ENCODE results near the gene DENND2A. TPM values are rescaled to one million over a fixed set of nuclear protein-coding genes. Genes with fewer than 3 reads are reported as not detected.
A peak's percentile ranks its signal among the peaks of the same experiment; 100 is the strongest.

The DENND2A gene
- total RNA-seq, 2 donors from 2014 or later: not detected

- no peaks in the 10 kb centered on the region for H3K9me3 ChIP-seq (ENCODE audit: control insufficient read depth, low read length, poor library complexity, severe bottlenecking)
- DNase-seq (no peak), ATAC-seq (no peak)
- Mint-ChIP-seq H3K4me1 (no peaks in the 10 kb centered on the region), H3K27ac (no peak overlapping the region), H3K36me3 (ENCODE audit: low read depth) (peaks cover 2% of the 10 kb centered on the region), H3K27me3 (peaks cover 5% of the 10 kb centered on the region), H3K4me3 (no peak overlapping the region)
Measured at GRCh38 chr7:140611641-140612040, 29.0 kb downstream of the DENND2A start.

GRCh38 chr7:140610204-140611165 lies 30.1 kb downstream of the DENND2A start:
- DNase-seq (no peak), ATAC-seq (no peak)
- no peak overlapping the region for H3K4me3 Mint-ChIP-seq
- no peaks in the 10 kb centered on the region for H3K36me3 Mint-ChIP-seq (ENCODE audit: low read depth)
- H3K9me3 ChIP-seq (ENCODE audit: control insufficient read depth, low read length, poor library complexity, severe bottlenecking): no peaks in the 10 kb centered on the region
- no peaks in the 10 kb centered on the region for H3K4me1 Mint-ChIP-seq
- H3K27me3 Mint-ChIP-seq: peaks cover 8% of the 10 kb centered on the region
- H3K27ac Mint-ChIP-seq: no peak overlapping the region

GRCh38 chr7:140609646-140610045 lies 31.0 kb downstream of the DENND2A start:
- DNase-seq: no peak
- H3K27me3 Mint-ChIP-seq: peaks cover 16% of the 10 kb centered on the region
- H3K36me3 Mint-ChIP-seq (ENCODE audit: low read depth): no peaks in the 10 kb centered on the region
- no peaks in the 10 kb centered on the region for H3K9me3 ChIP-seq (ENCODE audit: control insufficient read depth, low read length, poor library complexity, severe bottlenecking)
- ATAC-seq: no peak
- no peak overlapping the region for H3K4me3 Mint-ChIP-seq
- no peak overlapping the region for H3K27ac Mint-ChIP-seq
- no peaks in the 10 kb centered on the region for H3K4me1 Mint-ChIP-seq

- Mint-ChIP-seq H3K4me3 (no peak overlapping the region), H3K27me3 (peaks cover 17% of the 10 kb centered on the region), H3K36me3 (ENCODE audit: low read depth) (no peaks in the 10 kb centered on the region), H3K4me1 (no peaks in the 10 kb centered on the region), H3K27ac (no peak overlapping the region)
- H3K9me3 ChIP-seq (ENCODE audit: control insufficient read depth, low read length, poor library complexity, severe bottlenecking): no peaks in the 10 kb centered on the region
- ATAC-seq: no peak
- no peak for DNase-seq
Measured at GRCh38 chr7:140607441-140607989, 33.1 kb downstream of the DENND2A start.

- Mint-ChIP-seq H3K27ac (no peak overlapping the region), H3K4me1 (peaks cover 2% of the 10 kb centered on the region), H3K36me3 (ENCODE audit: low read depth) (peaks cover 4% of the 10 kb centered on the region), H3K27me3 (peaks cover 30% of the 10 kb centered on the region), H3K4me3 (no peak overlapping the region)
- H3K9me3 ChIP-seq (ENCODE audit: control insufficient read depth, low read length, poor library complexity, severe bottlenecking): no peaks in the 10 kb centered on the region
- ATAC-seq: no peak
- no peak for DNase-seq
Measured at GRCh38 chr7:140605337-140605736, 35.3 kb downstream of the DENND2A start.

- Mint-ChIP-seq H3K4me3 (no peak overlapping the region), H3K36me3 (ENCODE audit: low read depth) (peaks cover 6% of the 10 kb centered on the region), H3K4me1 (peaks cover 2% of the 10 kb centered on the region), H3K27ac (no peak overlapping the region), H3K27me3 (peaks cover 36% of the 10 kb centered on the region)
- ATAC-seq (no peak), DNase-seq (no peak)
- H3K9me3 ChIP-seq (ENCODE audit: control insufficient read depth, low read length, poor library complexity, severe bottlenecking): no peaks in the 10 kb centered on the region
Measured at GRCh38 chr7:140604760-140605159, 35.9 kb downstream of the DENND2A start.

- Mint-ChIP-seq H3K27me3 (peaks cover 36% of the 10 kb centered on the region), H3K4me3 (no peak overlapping the region), H3K36me3 (ENCODE audit: low read depth) (peaks cover 6% of the 10 kb centered on the region), H3K27ac (no peak overlapping the region), H3K4me1 (peaks cover 2% of the 10 kb centered on the region)
- DNase-seq (no peak), ATAC-seq (no peak)
- no peaks in the 10 kb centered on the region for H3K9me3 ChIP-seq (ENCODE audit: control insufficient read depth, low read length, poor library complexity, severe bottlenecking)
Measured at GRCh38 chr7:140604076-140604475, 36.5 kb downstream of the DENND2A start.

GRCh38 chr7:140601566-140602174 lies 38.9 kb downstream of the DENND2A start:
- H3K27me3 Mint-ChIP-seq: peaks cover 42% of the 10 kb centered on the region

GRCh38 chr7:140600341-140600740 lies 40.3 kb downstream of the DENND2A start:
- Mint-ChIP-seq H3K27ac (no peak overlapping the region), H3K4me3 (no peak overlapping the region), H3K36me3 (ENCODE audit: low read depth) (peaks cover 9% of the 10 kb centered on the region), H3K27me3 (peaks cover 48% of the 10 kb centered on the region), H3K4me1 (peaks cover 2% of the 10 kb centered on the region)
- no peaks in the 10 kb centered on the region for H3K9me3 ChIP-seq (ENCODE audit: control insufficient read depth, low read length, poor library complexity, severe bottlenecking)
- ATAC-seq: no peak
- no peak for DNase-seq

More at GRCh38 chr7:140601566-140602174, 38.9 kb downstream of the DENND2A start:
- Mint-ChIP-seq H3K27ac (no peak overlapping the region), H3K4me3 (no peak overlapping the region), H3K36me3 (ENCODE audit: low read depth) (peaks cover 9% of the 10 kb centered on the region), H3K4me1 (peaks cover 2% of the 10 kb centered on the region)
- DNase-seq: no peak
- H3K9me3 ChIP-seq (ENCODE audit: control insufficient read depth, low read length, poor library complexity, severe bottlenecking): no peaks in the 10 kb centered on the region
- no peak for ATAC-seq

- ATAC-seq (no peak), DNase-seq (no peak)
- peaks cover 10% of the 10 kb centered on the region for H3K4me1 Mint-ChIP-seq
- H3K27ac Mint-ChIP-seq: peak overlapping the region; percentile 34
- no peak overlapping the region for H3K4me3 Mint-ChIP-seq
- H3K27me3 Mint-ChIP-seq: peaks cover 55% of the 10 kb centered on the region
- H3K36me3 Mint-ChIP-seq (ENCODE audit: low read depth): peaks cover 11% of the 10 kb centered on the region
- H3K9me3 ChIP-seq (ENCODE audit: control insufficient read depth, low read length, poor library complexity, severe bottlenecking): no peaks in the 10 kb centered on the region
Measured at GRCh38 chr7:140597428-140597949, 43.1 kb downstream of the DENND2A start.

- no peaks in the 10 kb centered on the region for H3K9me3 ChIP-seq (ENCODE audit: control insufficient read depth, low read length, poor library complexity, severe bottlenecking)
- Mint-ChIP-seq H3K4me3 (no peak overlapping the region), H3K27ac (peak overlapping the region; percentile 34), H3K36me3 (ENCODE audit: low read depth) (peaks cover 8% of the 10 kb centered on the region), H3K4me1 (peaks cover 8% of the 10 kb centered on the region), H3K27me3 (peaks cover 48% of the 10 kb centered on the region)
- DNase-seq (no peak), ATAC-seq (no peak)
Measured at GRCh38 chr7:140596519-140597427, 43.8 kb downstream of the DENND2A start.

GRCh38 chr7:140595468-140596092 lies 45.0 kb downstream of the DENND2A start:
- H3K27me3 Mint-ChIP-seq: peaks cover 46% of the 10 kb centered on the region
- DNase-seq (no peak), ATAC-seq (no peak)
- peaks cover 8% of the 10 kb centered on the region for H3K36me3 Mint-ChIP-seq (ENCODE audit: low read depth)
- no peak overlapping the region for H3K4me3 Mint-ChIP-seq
- H3K4me1 Mint-ChIP-seq: peaks cover 13% of the 10 kb centered on the region
- H3K9me3 ChIP-seq (ENCODE audit: control insufficient read depth, low read length, poor library complexity, severe bottlenecking): no peaks in the 10 kb centered on the region
- no peak overlapping the region for H3K27ac Mint-ChIP-seq
